ENCODE results near the gene MT1M.
"Not testable (repeated sequence)": the region's sequence is repeated elsewhere in the genome, so short reads cannot be mapped to it uniquely, and the experiment has no call there.

The MT1M gene

DNA sequence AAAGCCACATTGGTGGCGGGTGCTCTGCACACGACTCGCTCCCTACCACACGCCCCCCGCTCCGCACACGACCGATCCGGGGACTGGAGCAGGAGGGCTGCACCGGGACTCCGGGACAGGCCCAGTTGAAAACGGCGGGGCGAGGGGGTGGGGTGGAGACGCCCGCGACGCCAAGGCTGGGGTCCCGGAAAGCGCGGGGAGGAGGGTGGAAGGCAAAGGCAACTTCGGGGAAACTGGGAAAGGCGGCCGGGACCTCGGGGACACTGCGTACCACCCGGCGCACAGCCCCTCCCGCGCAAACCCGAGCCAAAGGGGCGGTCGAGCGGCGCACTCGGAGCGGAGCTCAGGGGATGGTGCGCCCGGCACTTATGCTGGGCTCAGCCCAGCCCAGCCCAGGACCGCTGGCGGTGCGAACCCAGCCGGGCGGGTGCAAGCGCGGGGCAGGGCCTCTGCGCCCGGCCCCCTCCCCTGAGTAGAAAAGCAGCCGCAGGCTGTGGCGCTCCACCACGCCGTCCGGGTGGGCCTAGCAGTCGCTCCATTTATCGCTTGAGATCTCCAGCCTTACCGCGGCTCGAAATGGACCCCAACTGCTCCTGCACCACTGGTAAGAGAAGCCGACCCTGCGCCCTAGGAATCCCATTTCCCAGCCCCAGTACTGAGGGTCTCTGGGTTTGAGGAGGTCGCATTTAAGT is at the start of gene MT1M:
Gene MT1M, plus strand, starts transcription at position 504 of the 692 bp plus-strand sequence. Its CDS starts 73 bp downstream, at position 577.
- Mint-ChIP-seq H3K9me3 (no peaks in the 10 kb centered on the region), H3K36me3 (no peaks in the 10 kb centered on the region), H3K4me3 (peak within 1 kb of the TSS; percentile 78), H3K27ac (no peak within 1 kb of the TSS), H3K4me1 (peaks cover 27% of the 10 kb centered on the region), H3K27me3 (peaks cover 27% of the 10 kb centered on the region)
- ATAC-seq (ENCODE audit: low read depth) = no peak
- DNase-seq (ENCODE audit: low spot score in 2 of 2) = no peak

- DNase-seq (ENCODE audit: low spot score in 2 of 2); H3K4me1 Mint-ChIP-seq; H3K27ac Mint-ChIP-seq; H3K9me3 Mint-ChIP-seq; ATAC-seq (ENCODE audit: low read depth); H3K36me3 Mint-ChIP-seq; H3K4me3 Mint-ChIP-seq: not testable (repeated sequence)
- peaks cover 10% of the 10 kb centered on the region for H3K27me3 Mint-ChIP-seq
These were observed 49.5 kb upstream of the MT1M start for GRCh38 chr16:56582911-56583310.

DNA sequence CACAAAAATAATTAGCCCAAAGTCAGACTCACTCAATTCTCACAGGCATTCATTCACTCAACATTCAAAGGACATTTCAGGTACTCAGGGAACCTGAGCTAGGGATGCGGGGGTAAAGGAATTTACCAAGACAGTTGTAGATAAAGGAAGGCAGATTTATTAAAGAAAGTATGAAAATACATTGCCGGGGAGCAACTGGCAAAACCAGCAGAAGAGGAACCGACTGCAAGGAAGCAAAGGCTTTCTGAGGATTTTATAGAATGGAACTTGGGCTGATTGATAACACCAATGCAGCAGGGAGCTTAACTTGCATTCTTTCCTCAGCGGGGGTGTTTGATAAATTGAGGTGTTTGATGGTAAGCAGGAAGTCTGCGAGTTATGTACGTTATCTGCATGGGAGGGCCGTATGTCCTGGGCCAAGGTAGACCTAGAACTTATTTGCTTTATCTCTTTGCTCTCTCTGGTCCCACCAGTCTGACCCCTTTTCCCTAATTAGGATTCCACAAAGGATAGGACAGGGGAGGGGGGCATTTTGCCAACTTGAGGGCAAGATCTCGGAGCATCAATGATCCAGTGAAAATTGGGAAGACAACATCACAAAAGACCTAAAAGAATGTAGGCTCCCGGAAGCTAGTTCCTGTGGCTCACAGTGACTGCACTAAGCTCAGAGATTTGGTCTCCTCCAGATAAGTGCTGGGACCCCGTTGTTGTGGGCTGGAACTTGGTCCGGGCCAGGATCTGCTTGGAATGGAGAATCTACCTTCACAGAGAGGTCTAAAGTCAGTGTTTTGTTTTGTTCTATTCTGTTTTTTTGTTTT is 48.9 kb upstream of the MT1M start:
- Mint-ChIP-seq H3K27ac (no peak overlapping the region), H3K27me3 (peaks cover 13% of the 10 kb centered on the region), H3K9me3 (no peaks in the 10 kb centered on the region), H3K36me3 (no peaks in the 10 kb centered on the region), H3K4me1 (no peaks in the 10 kb centered on the region), H3K4me3 (no peak overlapping the region)
- no peak for DNase-seq (ENCODE audit: low spot score in 2 of 2)
- no peak for ATAC-seq (ENCODE audit: low read depth)

DNA sequence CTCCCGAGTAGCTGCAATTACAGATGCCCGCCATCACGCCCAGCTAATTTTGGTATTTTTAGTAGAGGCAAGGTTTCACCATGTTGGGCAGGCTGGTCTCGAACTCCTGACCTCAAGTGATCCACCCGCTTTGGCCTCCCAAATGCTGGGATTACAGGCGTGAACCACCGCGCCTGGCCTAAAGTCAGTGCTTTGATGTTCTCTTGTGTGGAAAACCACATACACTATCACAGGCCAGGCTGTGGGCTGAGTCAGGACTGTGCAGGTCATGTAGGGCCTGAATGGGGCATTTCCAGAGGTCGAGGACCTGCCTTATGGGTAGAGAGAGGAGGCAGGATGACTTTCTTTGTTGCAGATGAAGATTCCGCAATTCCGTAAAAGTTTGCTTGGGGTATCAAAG is 48.2 kb upstream of the MT1M start:
- DNase-seq (ENCODE audit: low spot score in 2 of 2) (no peak), ATAC-seq (ENCODE audit: low read depth) (no peak)
- H3K27me3 Mint-ChIP-seq = peaks cover 17% of the 10 kb centered on the region
- no peak overlapping the region for H3K4me3 Mint-ChIP-seq
- no peaks in the 10 kb centered on the region for H3K9me3 Mint-ChIP-seq
- peaks cover 3% of the 10 kb centered on the region for H3K4me1 Mint-ChIP-seq
- no peaks in the 10 kb centered on the region for H3K36me3 Mint-ChIP-seq
- H3K27ac Mint-ChIP-seq = no peak overlapping the region

GRCh38 chr16:56588781-56589140 is 43.7 kb upstream of the MT1M start:
- H3K36me3 Mint-ChIP-seq = no peaks in the 10 kb centered on the region
- no peak overlapping the region for H3K27ac Mint-ChIP-seq
- no peaks in the 10 kb centered on the region for H3K9me3 Mint-ChIP-seq
- DNase-seq (ENCODE audit: low spot score in 2 of 2) (no peak), ATAC-seq (ENCODE audit: low read depth) (no peak)
- peak overlapping the region; percentile 59 for H3K4me3 Mint-ChIP-seq
- peaks cover 6% of the 10 kb centered on the region for H3K4me1 Mint-ChIP-seq
- H3K27me3 Mint-ChIP-seq = peaks cover 33% of the 10 kb centered on the region

DNA sequence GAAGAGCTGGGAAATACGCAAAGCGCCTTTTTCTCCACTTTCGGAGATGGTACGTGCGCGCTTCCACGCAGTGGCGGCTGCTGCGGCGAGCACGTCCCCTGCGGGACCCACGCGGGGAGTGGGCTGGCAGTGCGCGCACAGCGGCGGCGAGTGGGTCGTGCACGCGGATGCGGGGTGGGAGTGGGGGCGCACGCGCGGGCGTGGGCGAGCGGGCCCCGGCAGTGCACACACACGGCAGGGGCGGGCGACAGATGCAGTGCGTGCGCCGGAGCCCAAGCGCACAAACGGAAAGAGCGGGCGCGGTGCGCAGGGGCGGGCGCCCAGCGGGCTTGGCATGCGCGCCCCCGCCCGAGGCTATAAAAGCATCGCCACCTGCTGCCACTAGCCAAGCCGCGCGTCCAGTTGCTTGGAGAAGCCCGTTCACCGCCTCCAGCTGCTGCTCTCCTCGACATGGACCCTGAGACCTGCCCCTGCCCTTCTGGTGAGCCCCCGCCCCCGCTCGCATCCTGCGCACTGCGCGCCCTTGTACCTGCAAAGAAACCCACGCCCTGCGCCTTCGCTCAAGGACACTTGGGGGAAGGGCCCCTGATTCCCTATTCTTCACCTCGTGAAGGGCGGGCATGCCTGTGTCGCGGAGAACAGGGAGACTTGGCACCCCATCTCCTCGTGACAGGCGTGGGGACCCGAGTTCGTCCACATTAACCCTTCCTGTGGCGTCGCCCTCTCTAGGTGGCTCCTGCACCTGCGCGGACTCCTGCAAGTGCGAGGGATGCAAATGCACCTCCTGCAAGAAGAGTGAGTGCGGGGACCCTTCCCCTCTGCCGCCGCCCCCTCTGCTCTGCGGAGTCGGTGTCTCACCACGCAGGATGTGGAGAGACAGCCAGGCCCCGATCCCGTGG is 43.1 kb upstream of the MT1M start, which contains the start of gene MT3:
Gene MT3, plus strand, starts transcription at position 388 of the 899 bp plus-strand sequence. Its CDS starts 63 bp downstream, at position 451.
- Mint-ChIP-seq H3K36me3 (no peaks in the 10 kb centered on the region), H3K4me3 (peak within 1 kb of the TSS; percentile 59), H3K27ac (no peak within 1 kb of the TSS), H3K4me1 (peaks cover 6% of the 10 kb centered on the region), H3K9me3 (peaks cover 2% of the 10 kb centered on the region), H3K27me3 (peaks cover 30% of the 10 kb centered on the region)
- DNase-seq (ENCODE audit: low spot score in 2 of 2) = no peak
- peak; percentile 31 for ATAC-seq (ENCODE audit: low read depth)

GRCh38 chr16:56591377-56592060 is 40.9 kb upstream of the MT1M start:
- Mint-ChIP-seq H3K4me1 (peaks cover 6% of the 10 kb centered on the region), H3K27me3 (peaks cover 27% of the 10 kb centered on the region), H3K27ac (no peak overlapping the region), H3K4me3 (no peak overlapping the region), H3K9me3 (peaks cover 2% of the 10 kb centered on the region), H3K36me3 (no peaks in the 10 kb centered on the region)
- ATAC-seq (ENCODE audit: low read depth) (no peak), DNase-seq (ENCODE audit: low spot score in 2 of 2) (no peak)

DNA sequence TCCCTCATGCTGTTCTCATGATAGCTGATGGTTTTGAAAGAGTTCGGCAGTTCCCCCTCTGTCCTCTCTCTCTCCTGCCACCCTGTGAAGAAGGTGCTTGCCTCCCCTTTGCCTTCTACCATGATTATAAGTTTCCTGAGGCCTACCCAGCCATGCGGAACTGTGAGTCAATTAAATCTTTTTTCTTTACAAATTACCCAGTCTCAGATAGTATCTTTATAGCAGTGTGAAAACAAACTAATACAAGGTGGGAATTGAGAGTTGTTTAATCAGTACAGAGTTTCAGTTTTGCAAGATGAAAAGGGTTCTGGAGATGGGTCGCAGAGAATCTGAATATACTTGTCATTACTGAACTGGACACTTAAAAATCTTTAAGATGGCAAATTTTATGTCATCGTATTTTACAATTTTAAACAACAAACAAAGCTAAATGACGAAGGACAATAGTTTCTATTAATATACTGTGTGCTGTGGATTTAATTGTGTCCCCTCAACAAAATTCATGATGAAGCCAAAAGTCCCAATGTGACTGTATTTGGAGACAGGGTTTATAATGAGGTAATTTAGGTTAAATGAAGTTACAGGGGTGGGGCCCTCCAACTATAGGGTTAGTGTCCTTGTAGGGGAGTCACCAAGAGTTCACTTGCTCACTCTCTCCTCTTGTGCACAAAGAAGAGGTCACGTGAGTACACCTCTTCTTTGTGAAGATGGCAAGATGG is 38.7 kb upstream of the MT1M start:
- H3K4me3 Mint-ChIP-seq = no peak overlapping the region
- H3K27ac Mint-ChIP-seq = no peak overlapping the region
- DNase-seq (ENCODE audit: low spot score in 2 of 2) (no peak), ATAC-seq (ENCODE audit: low read depth) (no peak)
- peaks cover 5% of the 10 kb centered on the region for H3K4me1 Mint-ChIP-seq
- H3K36me3 Mint-ChIP-seq = no peaks in the 10 kb centered on the region
- peaks cover 9% of the 10 kb centered on the region for H3K9me3 Mint-ChIP-seq
- H3K27me3 Mint-ChIP-seq = peaks cover 22% of the 10 kb centered on the region

DNA sequence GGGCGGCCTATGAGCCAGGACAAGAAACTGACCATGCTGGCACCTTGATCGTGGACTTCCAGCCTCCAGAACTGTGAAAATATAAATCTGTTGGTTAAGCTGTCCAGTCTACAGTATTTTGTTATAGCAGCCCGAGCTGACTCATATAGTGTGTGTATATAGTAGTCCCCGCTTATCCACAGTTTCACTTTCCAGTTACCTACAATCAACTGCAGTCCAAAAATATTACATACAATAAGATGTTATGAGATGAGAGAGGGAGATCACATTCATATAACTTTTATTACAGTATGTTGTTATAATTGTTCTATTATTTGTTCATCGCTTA is 38.2 kb upstream of the MT1M start:
- no peak overlapping the region for H3K27ac Mint-ChIP-seq
- peaks cover 3% of the 10 kb centered on the region for H3K4me1 Mint-ChIP-seq
- ATAC-seq (ENCODE audit: low read depth) (no peak), DNase-seq (ENCODE audit: low spot score in 2 of 2) (no peak)
- H3K4me3 Mint-ChIP-seq = no peak overlapping the region
- H3K36me3 Mint-ChIP-seq = no peaks in the 10 kb centered on the region
- H3K9me3 Mint-ChIP-seq = peaks cover 9% of the 10 kb centered on the region
- peaks cover 19% of the 10 kb centered on the region for H3K27me3 Mint-ChIP-seq

- no peaks in the 10 kb centered on the region for H3K36me3 Mint-ChIP-seq
- peaks cover 4% of the 10 kb centered on the region for H3K4me1 Mint-ChIP-seq
- peak; percentile 77 for ATAC-seq (ENCODE audit: low read depth)
- H3K9me3 Mint-ChIP-seq = peaks cover 7% of the 10 kb centered on the region
- H3K27ac Mint-ChIP-seq = no peak overlapping the region
- H3K4me3 Mint-ChIP-seq = no peak overlapping the region
- H3K27me3 Mint-ChIP-seq = peaks cover 10% of the 10 kb centered on the region
- peak in 1 of 2 donors; percentile 43 for DNase-seq (ENCODE audit: low spot score in 2 of 2)
These were observed 32.0 kb upstream of the MT1M start for GRCh38 chr16:56600398-56600999.

DNA sequence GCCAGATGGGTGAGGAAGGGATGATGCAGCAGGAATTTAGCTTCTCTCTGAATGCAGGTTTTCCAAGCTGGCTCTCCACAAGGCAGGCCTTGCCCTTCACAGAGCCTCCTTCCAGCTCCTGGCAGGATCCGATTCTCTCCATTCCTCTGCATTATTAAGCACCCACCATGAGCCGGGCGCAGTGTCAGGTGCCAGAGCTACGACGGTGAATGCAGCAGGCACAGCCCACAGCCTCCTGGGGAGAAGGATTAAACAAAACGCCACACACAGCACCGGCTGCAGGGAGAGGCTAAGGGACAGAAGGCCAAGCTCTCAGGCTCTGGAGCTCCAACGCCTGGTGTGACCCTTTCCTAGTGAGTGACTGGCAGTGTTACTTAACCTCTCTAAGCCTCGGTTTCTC is 31.1 kb upstream of the MT1M start:
- ATAC-seq (ENCODE audit: low read depth) = no peak
- Mint-ChIP-seq H3K27me3 (peaks cover 10% of the 10 kb centered on the region), H3K36me3 (no peaks in the 10 kb centered on the region), H3K4me1 (peaks cover 4% of the 10 kb centered on the region), H3K9me3 (peaks cover 7% of the 10 kb centered on the region), H3K27ac (no peak overlapping the region), H3K4me3 (no peak overlapping the region)
- no peak for DNase-seq (ENCODE audit: low spot score in 2 of 2)

GRCh38 chr16:56603589-56603988 is 28.9 kb upstream of the MT1M start:
- Mint-ChIP-seq H3K27ac (no peak overlapping the region), H3K4me1 (peaks cover 10% of the 10 kb centered on the region), H3K4me3 (no peak overlapping the region), H3K36me3 (no peaks in the 10 kb centered on the region), H3K27me3 (peaks cover 10% of the 10 kb centered on the region), H3K9me3 (no peaks in the 10 kb centered on the region)
- ATAC-seq (ENCODE audit: low read depth) (no peak), DNase-seq (ENCODE audit: low spot score in 2 of 2) (no peak)

GRCh38 chr16:56604966-56605365 is 27.5 kb upstream of the MT1M start:
- H3K9me3 Mint-ChIP-seq = no peaks in the 10 kb centered on the region
- H3K4me1 Mint-ChIP-seq = peaks cover 17% of the 10 kb centered on the region
- H3K36me3 Mint-ChIP-seq = no peaks in the 10 kb centered on the region
- H3K27ac Mint-ChIP-seq = no peak overlapping the region
- peaks cover 10% of the 10 kb centered on the region for H3K27me3 Mint-ChIP-seq
- H3K4me3 Mint-ChIP-seq = no peak overlapping the region
- ATAC-seq (ENCODE audit: low read depth) = no peak
- DNase-seq (ENCODE audit: low spot score in 2 of 2) = no peak

All from memory B cell (primary cell).